GM21529 (cell line): ENCODE results near the gene TMEM121B.

Source experiments
- ATAC-seq: cut with Tn5 transposase; IDR thresholded peaks from one replicate; pipeline ENCODE4 v1.9.1; 2021; ENCODE audit not compliant: unreplicated experiment

The TMEM121B gene

GRCh38 chr22:17095538-17095937 is 25.6 kb downstream of the TMEM121B start:
- no peak for ATAC-seq

GRCh38 chr22:17093081-17093480 is 28.1 kb downstream of the TMEM121B start:
- ATAC-seq = no peak

GRCh38 chr22:17091851-17092250 is 29.3 kb downstream of the TMEM121B start:
- ATAC-seq = no peak

GRCh38 chr22:17090550-17090949 is 30.6 kb downstream of the TMEM121B start:
- no peak for ATAC-seq

GRCh38 chr22:17087498-17088131 is 33.5 kb downstream of the TMEM121B start:
- ATAC-seq = no peak

- no peak for ATAC-seq
Measured at GRCh38 chr22:17086788-17087497, 34.2 kb downstream of the TMEM121B start.

GRCh38 chr22:17086296-17086695 is 34.9 kb downstream of the TMEM121B start:
- ATAC-seq = no peak

GRCh38 chr22:17085277-17086181 is 35.6 kb downstream of the TMEM121B start:
- peak; percentile 7 for ATAC-seq

GRCh38 chr22:17084554-17085276 is 36.4 kb downstream of the TMEM121B start, which contains the start of gene IL17RA:
TSS of gene IL17RA (plus strand) at chr22:17085000. CDS start at chr22:17085092, 92 bp downstream.
- peak; percentile 91 for ATAC-seq

GRCh38 chr22:17083811-17084441 is 37.2 kb downstream of the TMEM121B start:
- ATAC-seq = no peak

GRCh38 chr22:17083255-17083654 is 37.9 kb downstream of the TMEM121B start:
- no peak for ATAC-seq

- no peak for ATAC-seq
Measured at GRCh38 chr22:17079572-17079971, 41.6 kb downstream of the TMEM121B start.

- ATAC-seq = no peak
Measured at GRCh38 chr22:17077255-17077654, 43.9 kb downstream of the TMEM121B start.

GRCh38 chr22:17074648-17075002 is 46.5 kb downstream of the TMEM121B start:
- no peak for ATAC-seq

GRCh38 chr22:17072877-17073276 is 48.3 kb downstream of the TMEM121B start:
- no peak for ATAC-seq
